PC-3 (cell line): ENCODE data around the gene CCDC7. TPM values are rescaled to one million over a fixed set of nuclear protein-coding genes. Genes with fewer than 3 reads are reported as not detected.

Experiments used
- ATAC-seq: fragments of 200-7000 bp; cut with Tn5 transposase; 2 replicates; pipeline ENCODE4 v1.9.1; 2020; ENCODE audit warnings: mild to moderate bottlenecking, moderate library complexity
- BruUV-seq: library from RNA; stranded (reverse); fragments of 400-500 nt; replicated peaks from 2 replicates; lab custom pipeline; 2021; lab: Mats Ljungman, UMichigan
- CTCF ChIA-PET: fragments of 300-600 bp; sonication (Branson Sonifier 250); formaldehyde crosslinking; loops from one replicate; lab custom pipeline; 2022; ENCODE audit warnings: antibody characterized with exemption; lab: Charles Lee
- POLR2A ChIA-PET: fragments of 300-600 bp; sonication (Branson Sonifier 250); formaldehyde crosslinking; loops from one replicate; lab custom pipeline; 2022; ENCODE audit warnings: antibody characterized with exemption; ENCODE audit not compliant: unreplicated experiment; lab: Charles Lee
- DNase-seq: peaks from one replicate; pipeline ENCODE4 v3.0.0-alpha.2; 2015
- H2AFZ ChIP-seq: fragments of 300-600 bp; sonication (generic); 2 replicates; pipeline ENCODE4 v1.6.0; 2016; ENCODE audit warnings: antibody characterized with exemption, low read length
- H3F3A ChIP-seq: fragments of 300-600 bp; sonication (generic); one replicate; pipeline ENCODE4 v1.6.0; 2017; ENCODE audit warnings: antibody characterized with exemption, low read length, control low read depth, mild to moderate bottlenecking; ENCODE audit not compliant: unreplicated experiment
- H3K27ac ChIP-seq: fragments of 300-600 bp; sonication (generic); 2 replicates; pipeline ENCODE4 v1.5.1; 2016; ENCODE audit warnings: mild to moderate bottlenecking, low read length
- H3K27me3 ChIP-seq: fragments of 300-600 bp; sonication (generic); 2 replicates; pipeline ENCODE4 v1.6.1; 2016; ENCODE audit warnings: low read length, mixed read lengths
- H3K36me3 ChIP-seq: fragments of 300-600 bp; sonication (generic); 2 replicates; pipeline ENCODE4 v1.6.1; 2016; ENCODE audit warnings: low read depth, mixed run types, low read length, mixed read lengths
- H3K4me1 ChIP-seq: fragments of 300-600 bp; sonication (generic); 2 replicates; pipeline ENCODE4 v1.5.1; 2016; ENCODE audit warnings: low read length; ENCODE audit not compliant: insufficient read depth
- H3K4me2 ChIP-seq: fragments of 300-600 bp; sonication (generic); 2 replicates; pipeline ENCODE4 v1.6.0; 2016; ENCODE audit warnings: low read length
- H3K4me3 ChIP-seq: fragments of 300-600 bp; sonication (generic); 2 replicates; pipeline ENCODE4 v1.5.1; 2016; ENCODE audit warnings: mild to moderate bottlenecking, low read length, mixed read lengths
- H3K79me2 ChIP-seq: fragments of 300-600 bp; sonication (generic); 2 replicates; pipeline ENCODE4 v1.6.1; 2017; ENCODE audit warnings: low read length, mixed read lengths
- H3K9ac ChIP-seq: fragments of 300-600 bp; sonication (generic); 2 replicates; pipeline ENCODE4 v1.6.0; 2016; ENCODE audit warnings: mild to moderate bottlenecking, low read length
- H3K9me2 ChIP-seq: fragments of 300-600 bp; sonication (generic); replicated peaks from 2 replicates; pipeline ENCODE4 v1.6.1; 2016; ENCODE audit warnings: mixed run types, low read length, mixed read lengths
- H3K9me3 ChIP-seq: fragments of 300-600 bp; sonication (generic); 2 replicates; pipeline ENCODE4 v1.6.1; 2016; ENCODE audit warnings: low read length, mixed read lengths
- H4K20me1 ChIP-seq: fragments of 300-600 bp; sonication (generic); 2 replicates; pipeline ENCODE4 v1.6.1; 2016; ENCODE audit warnings: low read length, mixed read lengths
- CTCF ChIP-seq: fragments of 300-600 bp; sonication (generic); conservative IDR thresholded peaks from 2 replicates; pipeline ENCODE4 v1.5.1; 2017; ENCODE audit warnings: antibody characterized with exemption, low read depth, mild to moderate bottlenecking, low read length
- EZH2 ChIP-seq: fragments of 300-600 bp; sonication (generic); IDR thresholded peaks from one replicate; pipeline ENCODE4 v1.6.1; 2017; ENCODE audit warnings: antibody characterized with exemption, mild to moderate bottlenecking, low read length; ENCODE audit not compliant: unreplicated experiment
- EZH2phosphoT487 ChIP-seq: fragments of 300-600 bp; sonication (generic); IDR thresholded peaks from 2 replicates; pipeline ENCODE4 v1.6.1; 2018; ENCODE audit warnings: mild to moderate bottlenecking, antibody characterized with exemption, low read length, borderline replicate concordance
- intact Hi-C: fragments of 100-400 bp; cut with micrococcal nuclease; formaldehyde crosslinking; loops from 2 replicates; pipeline ENCODE4 v1.9.0; 2023
- total RNA-seq: library from RNA; depleted of rRNA; stranded (reverse); fragments of >200 nt; gene quantifications from 2 replicates; pipeline ENCODE4 v1.2.3, GENCODE V29; 2014

The CCDC7 gene
- total RNA-seq, 1 experiment from 2014 or later, result 19.1 TPM

DNA sequence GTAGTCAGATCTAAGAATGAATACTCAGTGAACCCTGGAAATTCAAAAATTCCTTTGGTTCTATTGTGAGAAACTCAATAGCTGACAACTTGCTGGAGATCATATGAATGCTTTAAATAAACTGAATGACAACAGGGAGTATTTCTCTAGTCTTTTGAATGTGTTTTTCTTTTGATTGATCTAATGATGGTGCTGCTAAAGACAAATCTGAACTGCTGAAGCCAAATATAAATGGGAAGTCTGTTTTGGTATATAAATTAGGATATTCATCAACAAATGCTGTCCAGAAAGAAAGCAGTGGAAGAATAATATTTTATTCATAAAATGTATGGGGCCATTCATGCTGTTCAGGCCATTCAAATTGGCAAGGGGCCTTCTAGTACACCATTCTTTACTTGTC, 432.7 kb downstream of the CCDC7 start:
- Histone ChIP-seq H3K79me2 (no peaks in the 10 kb centered on the region), H4K20me1 (no peaks in the 10 kb centered on the region), H3K4me2 (no peak overlapping the region), H3K27ac (no peak overlapping the region), H3K9ac (no peak overlapping the region), H3K9me3 (no peaks in the 10 kb centered on the region), H3K9me2 (no peaks in the 10 kb centered on the region), H2AFZ (no peak overlapping the region), H3K27me3 (no peaks in the 10 kb centered on the region), H3K4me3 (no peak overlapping the region), H3K36me3 (no peaks in the 10 kb centered on the region), H3K4me1 (0 out of 2 replicates have a peak, but pooled peaks cover 4% of the 10 kb centered on the region), H3F3A (no peaks in the 10 kb centered on the region)
- CTCF ChIA-PET, result no interaction called here
- intact Hi-C loops, result no loop called here
- ATAC-seq, result no peak
- DNase-seq, result no peak
- POLR2A ChIA-PET, result no interaction called here
- BruUV-seq, result no TSS peak
- no peak for TF ChIP-seq EZH2
- no peak for TF ChIP-seq EZH2phosphoT487
- no peak for TF ChIP-seq CTCF

DNA sequence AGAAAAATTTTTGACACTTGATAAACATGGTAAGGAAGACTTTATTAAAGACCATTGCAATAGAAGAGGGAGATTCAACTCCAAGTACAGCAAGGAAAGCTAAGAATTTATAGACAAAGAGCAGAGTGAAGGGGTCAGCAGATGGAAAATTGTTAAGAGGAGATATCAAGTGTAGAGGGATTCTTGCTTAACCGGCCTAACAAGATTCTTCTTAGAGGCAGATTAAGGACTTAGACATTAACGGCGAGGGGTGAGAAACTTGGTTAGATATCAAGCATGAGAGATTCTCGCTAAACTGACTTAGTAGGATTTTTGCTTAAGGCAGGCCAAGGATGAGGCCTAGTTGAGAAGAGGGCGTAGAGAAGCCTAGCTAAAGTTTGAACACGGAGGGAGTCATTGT, 436.1 kb downstream of the CCDC7 start:
- ChIA-PET CTCF (no interaction called here), POLR2A (interaction anchor here (0.6 kb wide), 1 partner anchor 77 kb away, joined by 4 read pairs; no protein-coding TSS in a partner anchor)
- H3K79me2 ChIP-seq, result no peaks in the 10 kb centered on the region
- 0 out of 2 replicates have a peak, but pooled peaks cover 4% of the 10 kb centered on the region for H3K4me1 ChIP-seq
- intact Hi-C loops, result no loop called here
- H3K9me3 ChIP-seq, result no peaks in the 10 kb centered on the region
- no peak overlapping the region for H3K27ac ChIP-seq
- no peaks in the 10 kb centered on the region for H3K9me2 ChIP-seq
- TF ChIP-seq CTCF (no peak), EZH2 (no peak), EZH2phosphoT487 (no peak)
- no peak overlapping the region for H2AFZ ChIP-seq
- no peaks in the 10 kb centered on the region for H3K36me3 ChIP-seq
- H3K4me2 ChIP-seq, result no peak overlapping the region
- H3K4me3 ChIP-seq, result no peak overlapping the region
- H4K20me1 ChIP-seq, result no peaks in the 10 kb centered on the region
- ATAC-seq (no peak), DNase-seq (peak; percentile 12)
- BruUV-seq, result no TSS peak
- no peaks in the 10 kb centered on the region for H3K27me3 ChIP-seq
- no peaks in the 10 kb centered on the region for H3F3A ChIP-seq
- no peak overlapping the region for H3K9ac ChIP-seq

- H3K9me2 ChIP-seq, result no peaks in the 10 kb centered on the region
- TF ChIP-seq EZH2phosphoT487 (no peak), EZH2 (no peak), CTCF (no peak)
- H2AFZ ChIP-seq, result no peak overlapping the region
- DNase-seq, result no peak
- no peaks in the 10 kb centered on the region for H3K36me3 ChIP-seq
- H4K20me1 ChIP-seq, result no peaks in the 10 kb centered on the region
- POLR2A ChIA-PET, result no interaction called here
- ATAC-seq, result no peak
- H3K27ac ChIP-seq, result no peak overlapping the region
- no peak overlapping the region for H3K9ac ChIP-seq
- H3K4me1 ChIP-seq, result no peaks in the 10 kb centered on the region
- H3K4me2 ChIP-seq, result no peak overlapping the region
- no peaks in the 10 kb centered on the region for H3K9me3 ChIP-seq
- no TSS peak for BruUV-seq
- no peak overlapping the region for H3K4me3 ChIP-seq
- no peaks in the 10 kb centered on the region for H3F3A ChIP-seq
- intact Hi-C loops, result no loop called here
- H3K27me3 ChIP-seq, result no peaks in the 10 kb centered on the region
- CTCF ChIA-PET, result no interaction called here
- H3K79me2 ChIP-seq, result no peaks in the 10 kb centered on the region
Observed at GRCh38 chr10:32887481-32887880, 441.5 kb downstream of the CCDC7 start.
